PC-9 (cell line): Measurements from ENCODE around the gene METRN. TPM values are rescaled to one million over a fixed set of nuclear protein-coding genes. Genes with fewer than 3 reads are reported as not detected.
A peak's percentile ranks its signal among the peaks of the same experiment; 100 is the strongest.

Experiments
- BruUV-seq: library from RNA; stranded (reverse); fragments of 400-500 nt; replicated peaks from 2 replicates; lab custom pipeline; 2021; lab: Mats Ljungman, UMichigan
- CTCF ChIA-PET: fragments of 300-600 bp; sonication (Branson Sonifier 250); formaldehyde crosslinking; loops from one replicate; lab custom pipeline; 2022; ENCODE audit warnings: antibody characterized with exemption; lab: Charles Lee
- POLR2A ChIA-PET: fragments of 300-600 bp; sonication (Branson Sonifier 250); formaldehyde crosslinking; loops from one replicate; lab custom pipeline; 2022; ENCODE audit warnings: antibody characterized with exemption; ENCODE audit not compliant: unreplicated experiment; lab: Charles Lee
- DNase-seq, 2 experiments: peaks; one replicate each; pipeline versions ENCODE4 v3.0.0 to v3.0.0-alpha.2; 2015 to 2022; ENCODE audit warnings: mixed read lengths in 1 of 2
- H2AFZ ChIP-seq: fragments of 200-600 bp; sonication (generic); 2 replicates; pipeline ENCODE4 v1.8.1; 2017; ENCODE audit warnings: antibody characterized with exemption
- H3F3A ChIP-seq: fragments of 200-600 bp; sonication (generic); 2 replicates; pipeline ENCODE4 v1.8.1; 2017; ENCODE audit warnings: antibody characterized with exemption, mild to moderate bottlenecking, low read depth; ENCODE audit not compliant: insufficient read depth
- H3K27ac ChIP-seq: fragments of 200-600 bp; sonication (generic); 2 replicates; pipeline ENCODE4 v1.6.1; 2016; ENCODE audit warnings: mixed run types
- H3K27me3 ChIP-seq: fragments of 200-600 bp; sonication (generic); 2 replicates; pipeline ENCODE4 v1.6.1; 2016; ENCODE audit warnings: low read depth, mixed run types; ENCODE audit not compliant: insufficient read depth
- H3K36me3 ChIP-seq: fragments of 200-600 bp; sonication (generic); 2 replicates; pipeline ENCODE4 v1.6.1; 2016; ENCODE audit warnings: low read depth, mixed run types
- H3K4me1 ChIP-seq: fragments of 200-600 bp; sonication (generic); replicated peaks from 2 replicates; pipeline ENCODE4 v1.6.1; 2016; ENCODE audit warnings: mixed run types; ENCODE audit not compliant: insufficient read depth
- H3K4me2 ChIP-seq: fragments of 200-600 bp; sonication (generic); 2 replicates; pipeline ENCODE4 v1.6.1; 2017; ENCODE audit warnings: mixed run types
- H3K4me3 ChIP-seq: fragments of 200-600 bp; sonication (generic); 2 replicates; pipeline ENCODE4 v1.6.1; 2016; ENCODE audit warnings: mixed run types
- H3K79me2 ChIP-seq: fragments of 200-600 bp; sonication (generic); 2 replicates; pipeline ENCODE4 v1.6.1; 2017; ENCODE audit warnings: low read depth, mixed run types
- H3K9me2 ChIP-seq: fragments of 200-600 bp; sonication (generic); 2 replicates; pipeline ENCODE4 v1.8.1; 2017; ENCODE audit warnings: mild to moderate bottlenecking; ENCODE audit not compliant: insufficient read depth
- H3K9me3 ChIP-seq: fragments of 200-600 bp; sonication (generic); 2 replicates; pipeline ENCODE4 v1.8.1; 2016; ENCODE audit warnings: low read depth; ENCODE audit not compliant: insufficient read depth
- H4K20me1 ChIP-seq: fragments of 200-600 bp; sonication (generic); 2 replicates; pipeline ENCODE4 v1.8.1; 2017; ENCODE audit not compliant: insufficient read depth
- EZH2 ChIP-seq: fragments of 200-600 bp; sonication (generic); IDR thresholded peaks from 2 replicates; pipeline ENCODE4 v1.8.0; 2017; ENCODE audit warnings: antibody characterized with exemption, low read depth
- intact Hi-C: fragments of 100-400 bp; cut with micrococcal nuclease; formaldehyde crosslinking; loops from one replicate; pipeline ENCODE4 v1.10.0; 2022; ENCODE audit not compliant: unreplicated experiment
- total RNA-seq: library from RNA; stranded (reverse); gene quantifications from 2 replicates; pipeline ENCODE4 v1.2.3, GENCODE V29; 2021
- TF ChIP-seq, protein P1 (sequence below): fragments of 200-600 bp; sonication (generic); conservative IDR thresholded peaks from 2 replicates; pipeline ENCODE4 v1.6.1; 2017; ENCODE audit warnings: mixed run types, antibody characterized with exemption, mild to moderate bottlenecking, moderate library complexity

The METRN gene
- total RNA-seq, 1 experiment from 2014 or later = 77.5 TPM

- Histone ChIP-seq H3K4me3 (no peak overlapping the region), H3K36me3 (no peaks in the 10 kb centered on the region), H3K4me1 (peaks cover 9% of the 10 kb centered on the region; the same call in 1 of the 2 replicates), H3K27ac (no peak overlapping the region), H3K4me2 (peak overlapping the region; percentile 9), H3F3A (peaks cover 16% of the 10 kb centered on the region; the same call in 1 of the 2 replicates), H3K27me3 (no peaks in the 10 kb centered on the region), H3K9me3 (no peaks in the 10 kb centered on the region), H3K79me2 (peaks cover 21% of the 10 kb centered on the region), H4K20me1 (no peaks in the 10 kb centered on the region; the same call in 1 of the 2 replicates), H2AFZ (no peak overlapping the region), H3K9me2 (no peaks in the 10 kb centered on the region)
- no peak for DNase-seq
- CTCF ChIA-PET = interaction anchor here (0.6 kb wide), 1 partner anchor 140 kb away, joined by 3 read pairs; no protein-coding TSS in a partner anchor
- intact Hi-C loops = loop anchor here (5.0 kb wide), 1 partner anchor 40 kb away; no protein-coding TSS in a partner anchor
- no TSS peak for BruUV-seq
- no peak for TF ChIP-seq EZH2
- TF ChIP-seq, protein P1, sequence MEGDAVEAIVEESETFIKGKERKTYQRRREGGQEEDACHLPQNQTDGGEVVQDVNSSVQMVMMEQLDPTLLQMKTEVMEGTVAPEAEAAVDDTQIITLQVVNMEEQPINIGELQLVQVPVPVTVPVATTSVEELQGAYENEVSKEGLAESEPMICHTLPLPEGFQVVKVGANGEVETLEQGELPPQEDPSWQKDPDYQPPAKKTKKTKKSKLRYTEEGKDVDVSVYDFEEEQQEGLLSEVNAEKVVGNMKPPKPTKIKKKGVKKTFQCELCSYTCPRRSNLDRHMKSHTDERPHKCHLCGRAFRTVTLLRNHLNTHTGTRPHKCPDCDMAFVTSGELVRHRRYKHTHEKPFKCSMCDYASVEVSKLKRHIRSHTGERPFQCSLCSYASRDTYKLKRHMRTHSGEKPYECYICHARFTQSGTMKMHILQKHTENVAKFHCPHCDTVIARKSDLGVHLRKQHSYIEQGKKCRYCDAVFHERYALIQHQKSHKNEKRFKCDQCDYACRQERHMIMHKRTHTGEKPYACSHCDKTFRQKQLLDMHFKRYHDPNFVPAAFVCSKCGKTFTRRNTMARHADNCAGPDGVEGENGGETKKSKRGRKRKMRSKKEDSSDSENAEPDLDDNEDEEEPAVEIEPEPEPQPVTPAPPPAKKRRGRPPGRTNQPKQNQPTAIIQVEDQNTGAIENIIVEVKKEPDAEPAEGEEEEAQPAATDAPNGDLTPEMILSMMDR = no peak
- POLR2A ChIA-PET = interaction anchor here (0.6 kb wide), 1 partner anchor 14 kb away, joined by 7 read pairs; no protein-coding TSS in a partner anchor
These were observed 47.7 kb upstream of the METRN start for GRCh38 chr16:667113-667779.

- no peaks in the 10 kb centered on the region for H3K27me3 ChIP-seq
- H3K27ac ChIP-seq = 0 out of 2 replicates have a peak within 1 kb of the TSS, but pooled peaks have one; percentile 16
- no peaks in the 10 kb centered on the region for H3K9me3 ChIP-seq
- ChIA-PET CTCF (interaction anchor here (0.5 to 0.6 kb wide), 2 partner anchors 139 to 271 kb away, joined by 3 to 6 read pairs; partner anchors contain the start of gene NME4), POLR2A (interaction anchor here (0.6 kb wide), 1 partner anchor 14 kb away, joined by 7 read pairs; no protein-coding TSS in a partner anchor)
- peak; percentile 77 to 97 for DNase-seq
- intact Hi-C loops = loop anchor here (5.0 kb wide), 1 partner anchor 41 kb away; no protein-coding TSS in a partner anchor
- no TSS peak for BruUV-seq
- H3K4me3 ChIP-seq = peak within 1 kb of the TSS; percentile 88
- peak within 1 kb of the TSS; percentile 85 for H2AFZ ChIP-seq
- H3K4me2 ChIP-seq = peak within 1 kb of the TSS; percentile 96
- H3K4me1 ChIP-seq = peaks cover 9% of the 10 kb centered on the region; the same call in 1 of the 2 replicates
- H3F3A ChIP-seq = peaks cover 16% of the 10 kb centered on the region; the same call in 1 of the 2 replicates
- no peaks in the 10 kb centered on the region for H3K9me2 ChIP-seq
- H3K79me2 ChIP-seq = peaks cover 21% of the 10 kb centered on the region
- H4K20me1 ChIP-seq = no peaks in the 10 kb centered on the region; the same call in 1 of the 2 replicates
- H3K36me3 ChIP-seq = no peaks in the 10 kb centered on the region
- no peak for TF ChIP-seq EZH2
- TF ChIP-seq, protein P1 = peak; percentile 72
These were observed 47.0 kb upstream of the METRN start, which contains the start of gene RHOT2 for GRCh38 chr16:667780-668518. Gene RHOT2 (plus strand): TSS chr16:668132. CDS start chr16:668200, 68 bp downstream.
